Activated T-helper 17 cell treated with anti-CD3 and anti-CD28 coated beads, Interleukin-2, amount 50 U/mL, for 72 hours (primary cell): ENCODE data around the gene HGFAC. TPM values are rescaled to one million over a fixed set of nuclear protein-coding genes. Genes with fewer than 3 reads are reported as not detected.
"Not testable (repeated sequence)": the region's sequence is repeated elsewhere in the genome, so short reads cannot be mapped to it uniquely, and the experiment has no call there.

Source experiments
- ATAC-seq: fragments of 150-1000 bp; cut with Tn5 transposase; replicated peaks from 2 replicates; pipeline ENCODE4 v1.10.0; 2021; ENCODE audit warnings: mild to moderate bottlenecking, moderate library complexity
- H3K27ac Mint-ChIP-seq: one replicate; pipeline ENCODE4 v1.8.0; 2022; ENCODE audit warnings: mixed read lengths
- H3K27me3 Mint-ChIP-seq: one replicate; pipeline ENCODE4 v1.8.0; 2022; ENCODE audit warnings: mixed read lengths
- H3K36me3 Mint-ChIP-seq: one replicate; pipeline ENCODE4 v1.8.0; 2022; ENCODE audit warnings: low read depth, mild to moderate bottlenecking, mixed read lengths
- H3K4me1 Mint-ChIP-seq: one replicate; pipeline ENCODE4 v1.8.0; 2022; ENCODE audit warnings: mixed read lengths
- H3K4me3 Mint-ChIP-seq: one replicate; pipeline ENCODE4 v1.8.0; 2022; ENCODE audit warnings: mild to moderate bottlenecking, mixed read lengths
- H3K9me3 Mint-ChIP-seq: one replicate; pipeline ENCODE4 v1.8.0; 2022; ENCODE audit warnings: mixed read lengths
- total RNA-seq, 2 donors: library from RNA; stranded (reverse); gene quantifications; one replicate each; pipeline ENCODE4 v1.2.3, GENCODE V29; 2022

HGFAC gene
- total RNA-seq, 2 donors from 2014 or later, result not detected

DNA sequence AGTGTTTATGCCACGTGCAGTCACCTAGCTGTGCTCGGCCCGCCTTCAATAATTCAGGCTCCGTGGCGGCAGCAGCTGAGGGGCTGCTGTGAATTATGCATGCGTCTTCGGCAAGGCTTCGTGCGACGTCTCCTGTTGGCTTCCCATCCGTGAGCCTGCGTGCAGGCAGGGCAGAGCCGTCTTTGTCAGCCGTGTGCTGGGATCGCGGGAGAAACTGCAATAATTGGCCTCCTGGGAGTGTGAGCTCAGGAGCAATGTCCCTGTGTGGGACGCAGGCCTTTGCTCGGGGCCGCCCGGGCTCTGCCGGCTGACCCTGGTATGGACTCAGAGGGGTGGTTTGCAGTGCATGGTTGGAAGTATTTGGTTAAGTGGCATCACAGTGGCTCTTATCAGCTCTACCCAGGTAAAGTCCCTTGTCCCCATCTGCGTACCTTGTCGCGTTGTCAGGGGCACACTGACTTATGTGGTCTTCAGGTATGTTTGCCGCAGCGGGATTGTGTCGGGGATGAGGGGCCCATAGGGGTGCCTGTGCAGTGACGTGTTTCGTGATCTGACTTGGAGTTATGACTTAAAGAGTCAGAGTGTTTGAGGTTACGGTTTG is 34.5 kb upstream of the HGFAC start:
- Mint-ChIP-seq H3K36me3 (no peaks in the 10 kb centered on the region), H3K27ac (no peak overlapping the region), H3K9me3 (no peaks in the 10 kb centered on the region), H3K27me3 (no peaks in the 10 kb centered on the region), H3K4me1 (no peaks in the 10 kb centered on the region), H3K4me3 (no peak overlapping the region)
- no peak for ATAC-seq

DNA sequence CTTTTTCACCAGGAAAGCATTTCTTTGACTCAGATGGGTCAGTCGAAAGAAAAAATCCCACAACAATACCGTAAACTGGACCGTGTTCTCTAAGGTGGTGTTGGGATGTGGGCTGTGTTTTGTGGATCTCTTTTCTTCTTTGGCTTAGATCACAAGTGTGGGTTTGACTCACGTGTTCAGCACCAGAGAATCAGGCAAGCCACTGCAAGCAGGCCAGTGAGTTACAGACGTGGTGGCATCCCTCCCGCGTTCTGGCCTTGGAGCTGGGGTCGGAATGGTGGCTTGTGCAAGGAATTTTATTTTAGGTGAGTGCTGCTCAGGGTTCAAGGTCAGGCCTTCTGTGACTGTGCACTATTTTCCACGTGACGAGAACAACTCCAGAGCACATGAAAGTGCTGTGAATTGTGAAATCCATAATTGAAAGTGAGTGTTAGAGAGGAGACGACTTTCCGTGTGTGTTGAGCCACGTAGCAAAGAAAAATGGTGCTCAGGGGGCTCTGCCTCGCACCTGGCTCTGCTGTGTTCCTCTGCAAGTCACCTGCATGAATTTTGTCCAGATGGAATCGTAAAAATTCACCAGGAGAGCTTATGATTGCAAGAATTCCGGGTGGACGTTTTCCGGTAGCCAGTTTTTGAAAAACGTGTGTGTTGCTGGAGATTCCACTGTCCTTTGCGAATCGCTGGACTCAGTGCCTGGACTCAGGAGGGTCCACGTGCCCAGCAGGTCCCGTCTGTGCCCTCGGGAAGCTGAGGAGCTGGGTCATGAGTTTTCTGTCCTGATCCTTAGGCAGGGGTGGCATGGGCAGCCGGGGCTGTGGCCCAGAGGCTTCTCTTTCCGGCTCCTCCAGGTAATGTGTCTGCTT is 33.6 kb upstream of the HGFAC start:
- no peak overlapping the region for H3K27ac Mint-ChIP-seq
- ATAC-seq, result no peak
- H3K4me3 Mint-ChIP-seq, result no peak overlapping the region
- H3K4me1 Mint-ChIP-seq, result no peaks in the 10 kb centered on the region
- no peaks in the 10 kb centered on the region for H3K36me3 Mint-ChIP-seq
- no peaks in the 10 kb centered on the region for H3K9me3 Mint-ChIP-seq
- no peaks in the 10 kb centered on the region for H3K27me3 Mint-ChIP-seq

DNA sequence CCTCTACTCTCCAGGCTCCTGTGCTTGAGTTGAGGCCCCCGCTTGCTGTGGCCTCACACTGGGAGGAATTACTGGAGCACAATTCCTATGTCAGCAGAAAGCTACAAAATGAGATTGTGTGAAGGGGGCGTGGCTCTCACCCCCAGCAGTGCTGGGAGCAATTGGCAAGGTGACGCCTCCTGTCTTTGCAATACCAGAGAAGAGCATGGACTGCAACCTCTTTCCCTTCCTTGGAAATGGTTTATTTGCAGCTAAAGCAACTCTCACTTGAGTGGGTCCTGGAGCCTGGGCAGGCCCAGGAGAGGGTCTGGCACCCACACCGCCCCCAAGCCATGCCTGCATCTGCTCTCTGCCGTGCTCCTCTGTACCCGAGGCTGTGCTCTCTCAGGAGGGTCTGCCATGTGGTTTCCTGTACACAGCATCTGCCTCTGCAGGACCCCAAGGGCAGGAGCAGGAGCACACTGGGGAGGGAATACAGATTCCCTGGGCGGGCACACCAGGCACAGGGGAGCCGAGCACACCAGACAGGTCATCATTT is 32.9 kb upstream of the HGFAC start:
- Mint-ChIP-seq H3K27ac (no peak overlapping the region), H3K9me3 (no peaks in the 10 kb centered on the region), H3K27me3 (no peaks in the 10 kb centered on the region), H3K4me3 (no peak overlapping the region), H3K36me3 (no peaks in the 10 kb centered on the region), H3K4me1 (no peaks in the 10 kb centered on the region)
- ATAC-seq, result no peak

DNA sequence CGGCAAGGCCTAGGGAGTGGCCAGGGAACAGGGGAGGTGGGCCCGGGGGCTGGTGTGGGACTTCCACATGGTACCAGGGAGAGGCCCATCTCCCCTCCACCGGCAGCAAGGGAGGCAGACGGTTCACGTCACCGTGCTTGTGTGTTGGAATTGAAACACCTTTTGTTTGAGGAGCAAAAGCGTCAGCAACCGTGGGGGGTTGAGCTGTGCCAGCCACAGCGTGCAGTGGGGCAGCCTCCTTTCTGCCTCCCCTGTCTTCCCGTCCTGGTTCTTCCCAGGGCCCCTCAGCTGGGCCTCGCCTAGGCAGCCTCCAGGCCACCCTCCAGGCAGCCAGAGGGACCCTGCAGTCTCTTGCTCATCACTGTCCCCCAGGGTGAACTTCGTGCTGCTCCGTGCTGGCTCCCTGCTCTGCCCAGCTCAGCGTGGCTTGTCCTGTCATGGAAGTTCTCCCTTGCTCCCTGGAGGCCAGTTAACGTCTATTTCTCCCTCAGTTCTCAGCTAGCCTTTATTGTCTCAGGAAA is 32.1 kb upstream of the HGFAC start:
- H3K9me3 Mint-ChIP-seq, result no peaks in the 10 kb centered on the region
- H3K4me3 Mint-ChIP-seq, result no peak overlapping the region
- no peak overlapping the region for H3K27ac Mint-ChIP-seq
- H3K4me1 Mint-ChIP-seq, result no peaks in the 10 kb centered on the region
- ATAC-seq, result no peak
- H3K36me3 Mint-ChIP-seq, result no peaks in the 10 kb centered on the region
- H3K27me3 Mint-ChIP-seq, result no peaks in the 10 kb centered on the region

DNA sequence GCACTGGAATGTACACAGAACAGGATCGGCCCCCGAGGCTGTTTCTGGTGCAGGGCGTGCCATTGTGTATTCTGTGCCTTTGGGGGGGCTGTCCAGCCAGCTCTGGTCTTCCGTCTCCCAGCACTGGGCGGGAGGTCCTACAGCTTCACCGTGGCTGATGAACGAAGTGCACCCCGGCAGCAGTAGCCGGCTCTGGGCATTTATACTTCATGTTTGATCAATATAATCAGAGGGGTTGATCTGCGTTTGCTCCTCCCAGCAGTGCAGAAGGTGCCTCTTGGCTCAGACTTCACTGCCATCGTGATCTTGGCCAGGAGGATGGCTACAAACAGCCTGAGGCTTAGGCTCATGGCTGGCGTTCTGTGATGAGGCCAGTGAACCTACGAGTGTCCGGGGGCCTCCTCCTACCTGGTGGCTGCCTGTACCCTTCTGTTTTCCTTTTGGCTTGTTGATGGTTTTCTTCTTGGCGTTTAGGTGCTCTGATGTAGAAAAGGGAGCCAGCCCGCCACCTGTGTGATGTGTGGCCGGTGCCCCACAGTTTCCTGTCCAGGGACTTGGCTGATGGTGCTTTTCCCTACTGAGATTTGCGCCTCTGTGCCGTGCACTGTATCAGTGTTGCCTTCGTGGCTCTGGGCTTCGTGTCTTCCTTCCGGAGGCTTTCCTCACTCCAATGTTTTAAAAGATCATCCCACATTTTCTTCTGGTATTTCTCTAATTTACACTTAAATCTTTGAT is 31.2 kb upstream of the HGFAC start:
- no peaks in the 10 kb centered on the region for H3K36me3 Mint-ChIP-seq
- H3K27ac Mint-ChIP-seq, result no peak overlapping the region
- no peak for ATAC-seq
- no peaks in the 10 kb centered on the region for H3K27me3 Mint-ChIP-seq
- H3K4me3 Mint-ChIP-seq, result no peak overlapping the region
- no peaks in the 10 kb centered on the region for H3K9me3 Mint-ChIP-seq
- H3K4me1 Mint-ChIP-seq, result no peaks in the 10 kb centered on the region

DNA sequence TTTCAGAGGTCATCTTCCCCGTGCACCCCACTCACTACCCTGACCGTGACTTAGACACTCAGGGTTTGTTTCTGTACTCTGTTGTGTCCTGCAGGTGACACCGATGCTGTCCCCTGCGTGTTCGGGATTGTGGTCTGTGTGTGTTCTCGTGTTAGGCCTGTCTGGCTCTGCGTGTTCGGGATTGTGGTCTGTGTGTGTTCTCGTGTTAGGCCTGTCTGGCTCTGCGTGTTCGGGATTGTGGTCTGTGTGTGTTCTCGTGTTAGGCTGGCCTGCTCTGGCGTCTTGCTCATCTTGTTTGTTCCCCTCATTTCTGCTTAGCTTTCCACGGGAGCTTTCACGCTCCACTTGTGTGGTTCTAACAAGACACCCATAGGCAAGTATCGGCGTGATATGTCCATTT is 30.6 kb upstream of the HGFAC start:
- not testable (repeated sequence) for H3K27me3 Mint-ChIP-seq, H3K9me3 Mint-ChIP-seq, ATAC-seq, H3K27ac Mint-ChIP-seq, H3K36me3 Mint-ChIP-seq, H3K4me1 Mint-ChIP-seq, H3K4me3 Mint-ChIP-seq

DNA sequence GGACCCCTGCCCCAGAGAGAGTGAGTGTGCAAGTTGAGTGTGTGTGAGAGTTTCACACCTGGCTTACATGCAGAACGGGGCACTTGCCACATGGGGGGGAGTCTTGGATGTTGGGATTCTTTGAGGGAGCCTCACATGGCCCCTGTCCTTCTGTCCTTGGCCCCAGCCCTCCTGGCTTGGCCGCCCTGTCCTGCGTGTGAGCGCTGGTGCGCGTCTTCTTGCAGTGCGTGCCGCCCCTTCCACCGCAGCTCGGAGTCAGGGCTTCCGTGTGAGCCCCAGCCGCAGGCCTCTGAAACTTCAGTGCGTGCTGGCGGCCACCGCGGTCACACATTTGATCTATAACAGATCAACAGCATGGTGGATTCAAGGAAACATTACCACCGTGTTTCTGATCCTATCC is 30.1 kb upstream of the HGFAC start:
- H3K4me3 Mint-ChIP-seq, result no peak overlapping the region
- H3K27me3 Mint-ChIP-seq, result no peaks in the 10 kb centered on the region
- no peaks in the 10 kb centered on the region for H3K4me1 Mint-ChIP-seq
- no peak overlapping the region for H3K27ac Mint-ChIP-seq
- no peaks in the 10 kb centered on the region for H3K36me3 Mint-ChIP-seq
- ATAC-seq, result no peak
- H3K9me3 Mint-ChIP-seq, result no peaks in the 10 kb centered on the region

DNA sequence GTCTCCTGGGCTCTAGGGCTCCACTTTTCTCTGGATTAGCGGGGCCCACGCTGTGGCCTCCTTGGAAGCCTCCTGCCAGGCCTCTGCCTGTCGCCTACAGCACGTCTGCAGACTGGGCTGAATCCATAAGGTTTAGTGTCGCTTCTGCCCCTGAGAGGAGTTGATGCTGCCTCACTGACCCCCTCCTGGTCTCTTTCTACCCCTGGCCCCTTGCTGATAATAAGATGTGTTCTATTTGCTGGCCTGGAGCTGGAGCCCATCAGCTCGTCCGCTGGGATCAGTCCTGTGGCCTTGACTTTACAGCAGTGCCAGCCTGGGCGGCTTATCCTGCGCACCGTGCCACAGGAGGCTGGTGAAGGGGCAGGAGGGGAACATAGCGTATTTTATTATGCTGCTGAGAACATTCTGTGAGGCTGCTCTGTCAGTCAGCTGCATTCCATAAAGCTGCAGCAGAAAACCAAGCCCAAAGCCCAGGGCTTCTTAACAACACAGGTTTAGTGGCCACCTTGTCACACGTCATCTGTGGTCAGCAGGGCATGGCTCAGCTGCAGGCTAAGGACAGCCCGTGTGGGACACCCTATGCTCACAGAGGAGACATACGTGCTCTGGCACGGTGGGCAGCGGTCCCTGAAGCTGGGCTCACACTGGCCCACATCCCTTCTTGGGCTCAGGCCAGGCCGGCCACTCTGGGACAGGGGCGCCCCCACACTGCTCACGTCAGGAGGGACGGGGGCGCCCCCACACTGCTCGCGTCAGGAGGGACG is 29.3 kb upstream of the HGFAC start:
- H3K36me3 Mint-ChIP-seq, result no peaks in the 10 kb centered on the region
- H3K9me3 Mint-ChIP-seq, result no peaks in the 10 kb centered on the region
- H3K27ac Mint-ChIP-seq, result no peak overlapping the region
- H3K27me3 Mint-ChIP-seq, result no peaks in the 10 kb centered on the region
- ATAC-seq, result no peak
- no peaks in the 10 kb centered on the region for H3K4me1 Mint-ChIP-seq
- H3K4me3 Mint-ChIP-seq, result no peak overlapping the region

DNA sequence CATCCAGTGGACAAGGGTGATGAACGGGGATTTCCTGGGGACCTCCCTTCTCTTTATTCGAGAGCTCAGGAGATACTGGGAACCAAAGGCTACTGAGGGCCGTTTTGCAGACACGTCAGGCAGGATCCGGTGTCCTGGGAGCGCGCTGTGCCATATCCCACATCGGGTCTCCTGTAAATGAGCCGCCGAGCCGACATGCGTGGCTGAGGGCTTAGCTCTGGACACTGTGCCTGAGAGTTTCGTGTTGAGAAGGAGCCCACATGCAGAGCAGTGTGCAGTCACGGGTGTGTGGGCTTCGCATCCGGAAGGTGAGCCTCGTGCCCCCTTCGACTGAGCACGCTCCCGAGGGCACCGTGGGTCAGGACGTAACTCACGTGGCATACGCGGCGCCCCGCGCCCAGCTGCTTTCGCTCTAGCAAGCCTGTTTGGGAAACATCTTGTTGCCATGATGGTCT is 28.5 kb upstream of the HGFAC start:
- Mint-ChIP-seq H3K36me3 (no peaks in the 10 kb centered on the region), H3K9me3 (no peaks in the 10 kb centered on the region), H3K27me3 (no peaks in the 10 kb centered on the region), H3K4me3 (no peak overlapping the region), H3K27ac (no peak overlapping the region), H3K4me1 (no peaks in the 10 kb centered on the region)
- ATAC-seq, result no peak

DNA sequence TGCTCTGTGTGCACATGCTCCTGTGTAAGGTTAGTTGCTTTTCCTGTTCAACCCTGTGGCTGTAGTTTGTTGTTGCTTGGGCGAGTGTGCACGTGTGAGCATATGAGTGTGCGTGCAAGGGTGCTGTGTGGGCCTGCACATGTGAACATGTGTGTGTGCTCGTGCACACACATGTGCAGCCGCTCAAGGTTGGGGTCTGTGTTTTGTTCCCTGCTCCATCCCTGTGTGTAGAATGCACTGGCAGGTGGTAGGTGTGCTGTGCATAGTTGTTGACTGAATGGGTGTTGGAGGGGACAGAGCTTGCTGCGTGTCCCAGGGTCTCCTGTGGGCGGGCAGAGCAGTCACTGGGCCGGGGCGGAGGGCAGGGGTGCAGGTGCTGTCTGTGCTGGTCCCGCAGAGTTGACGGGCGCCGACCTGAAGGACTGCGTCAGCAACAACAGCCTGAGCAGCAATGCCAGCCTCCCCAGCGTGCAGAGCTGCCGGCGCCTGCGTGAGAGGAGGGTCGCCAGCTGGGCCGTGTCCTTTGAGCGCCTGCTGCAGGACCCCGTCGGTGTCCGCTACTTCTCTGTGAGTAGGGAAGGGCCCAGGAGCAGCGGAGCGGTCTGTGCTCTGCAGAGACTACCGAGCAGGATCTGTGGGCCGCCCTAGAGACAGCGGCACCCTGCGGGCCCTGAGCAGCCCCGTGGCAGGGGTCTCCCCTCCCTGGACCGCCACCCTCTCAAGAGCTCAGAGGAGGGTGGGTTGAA is 27.9 kb upstream of the HGFAC start:
- H3K9me3 Mint-ChIP-seq, result no peaks in the 10 kb centered on the region
- no peak overlapping the region for H3K27ac Mint-ChIP-seq
- H3K4me3 Mint-ChIP-seq, result no peak overlapping the region
- ATAC-seq, result no peak
- no peaks in the 10 kb centered on the region for H3K4me1 Mint-ChIP-seq
- H3K27me3 Mint-ChIP-seq, result no peaks in the 10 kb centered on the region
- no peaks in the 10 kb centered on the region for H3K36me3 Mint-ChIP-seq

DNA sequence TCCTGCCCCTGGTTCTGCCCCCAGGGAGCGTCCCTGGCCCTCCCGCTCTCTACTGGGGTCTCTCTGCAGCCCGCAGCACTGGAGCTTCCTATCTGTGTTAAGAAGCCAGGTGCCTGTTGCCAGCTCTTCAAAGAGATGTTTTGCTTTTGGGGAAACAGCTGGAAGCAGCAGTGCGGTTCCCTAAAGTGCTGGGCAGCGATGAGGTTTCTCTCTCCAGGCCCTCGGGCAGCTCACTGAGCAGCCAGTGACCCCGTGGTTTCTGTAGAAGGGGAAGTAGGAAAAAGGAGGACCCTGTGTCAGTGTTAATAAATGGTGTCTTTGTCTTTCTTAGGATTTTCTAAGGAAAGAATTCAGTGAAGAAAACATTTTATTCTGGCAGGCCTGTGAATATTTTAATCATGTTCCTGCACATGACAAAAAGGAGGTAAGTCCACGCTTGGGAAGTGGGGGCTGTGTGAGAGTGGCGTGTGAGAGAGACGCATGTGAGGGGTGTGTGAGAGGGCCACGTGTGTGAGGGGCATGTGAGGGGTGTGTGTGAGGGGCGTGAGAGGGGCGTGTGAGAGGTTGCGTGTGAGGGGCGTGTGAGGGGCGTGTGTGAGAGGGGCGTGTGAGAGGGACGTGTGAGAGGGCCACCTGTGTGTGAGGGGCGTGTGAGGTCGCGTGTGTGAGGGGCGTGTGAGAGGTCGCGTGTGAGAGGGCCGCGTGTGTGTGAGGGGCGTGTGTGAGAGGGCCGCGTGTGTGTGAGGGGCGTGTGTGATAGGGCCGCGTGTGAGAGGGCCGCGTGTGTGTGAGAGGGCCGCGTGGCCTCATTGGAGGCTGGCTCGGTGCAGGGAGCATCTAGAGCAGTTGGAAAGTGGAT is 27.1 kb upstream of the HGFAC start:
- no peaks in the 10 kb centered on the region for H3K36me3 Mint-ChIP-seq
- H3K4me1 Mint-ChIP-seq, result no peaks in the 10 kb centered on the region
- H3K27me3 Mint-ChIP-seq, result no peaks in the 10 kb centered on the region
- ATAC-seq, result no peak
- H3K9me3 Mint-ChIP-seq, result no peaks in the 10 kb centered on the region
- H3K4me3 Mint-ChIP-seq, result no peak overlapping the region
- no peak overlapping the region for H3K27ac Mint-ChIP-seq

DNA sequence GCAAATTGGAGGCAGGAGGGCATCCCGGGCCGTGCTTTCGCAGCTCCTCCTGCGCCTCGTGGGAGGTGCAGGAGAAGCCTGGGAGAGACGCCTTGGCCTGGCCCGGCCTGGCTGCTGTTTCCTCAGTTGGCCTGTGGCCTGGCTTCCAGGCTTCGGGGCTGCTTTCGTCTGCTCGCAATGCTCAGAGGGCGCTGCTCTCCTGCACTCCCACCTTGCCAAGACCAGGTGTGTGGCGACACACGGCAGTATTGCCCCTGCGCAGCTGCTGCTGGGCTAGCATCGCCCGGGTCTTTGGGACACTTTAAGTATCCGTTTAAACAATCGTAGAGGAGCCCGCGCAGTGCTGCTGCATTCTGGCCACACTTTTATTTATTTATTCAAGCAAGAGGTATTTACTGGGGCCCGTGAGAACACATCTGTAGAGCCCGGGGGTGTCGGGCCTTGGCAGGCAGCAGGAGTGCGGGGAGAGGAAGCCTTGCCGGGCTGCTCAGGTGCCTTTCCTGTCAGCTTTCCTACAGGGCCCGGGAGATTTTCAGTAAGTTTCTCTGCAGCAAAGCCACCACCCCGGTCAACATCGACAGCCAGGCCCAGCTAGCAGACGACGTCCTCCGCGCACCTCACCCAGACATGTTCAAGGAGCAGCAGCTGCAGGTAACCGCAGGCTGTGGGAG is 26.2 kb upstream of the HGFAC start:
- Mint-ChIP-seq H3K27me3 (no peaks in the 10 kb centered on the region), H3K4me1 (no peaks in the 10 kb centered on the region), H3K9me3 (no peaks in the 10 kb centered on the region), H3K4me3 (no peak overlapping the region), H3K36me3 (no peaks in the 10 kb centered on the region), H3K27ac (no peak overlapping the region)
- no peak for ATAC-seq
